Endodermal cell (in vitro differentiated cells): ENCODE measurements around the gene EYS. TPM values are rescaled to one million over a fixed set of nuclear protein-coding genes. Genes with fewer than 3 reads are reported as not detected.

Experiments used
- DNase-seq: peaks from one replicate; pipeline ENCODE4 v3.0.0-alpha.2; 2017
- H3K27ac ChIP-seq: 2 replicates; pipeline ENCODE4 v1.5.1; 2013; ENCODE audit warnings: mild to moderate bottlenecking, low read depth, low read length, moderate library complexity
- H3K27me3 ChIP-seq: 2 replicates; pipeline ENCODE4 v1.6.1; 2013; ENCODE audit warnings: mild to moderate bottlenecking, low read length, moderate library complexity; ENCODE audit not compliant: insufficient read depth, control insufficient read depth, poor library complexity, severe bottlenecking
- H3K36me3 ChIP-seq: 2 replicates; pipeline ENCODE4 v1.7.0; 2013; ENCODE audit warnings: mild to moderate bottlenecking, low read length, moderate library complexity; ENCODE audit not compliant: control insufficient read depth, insufficient read depth
- H3K4me1 ChIP-seq: one replicate; pipeline ENCODE4 v1.7.0; 2013; ENCODE audit warnings: low read length; ENCODE audit not compliant: control insufficient read depth, insufficient read depth
- H3K4me3 ChIP-seq: 2 replicates; pipeline ENCODE4 v1.5.1; 2013; ENCODE audit warnings: mild to moderate bottlenecking, low read length, moderate library complexity
- H3K9ac ChIP-seq: 2 replicates; pipeline ENCODE4 v1.6.1; 2013; ENCODE audit warnings: mild to moderate bottlenecking, low read length, moderate library complexity; ENCODE audit not compliant: poor library complexity, severe bottlenecking; ENCODE audit errors: extremely low read depth
- H3K9me3 ChIP-seq: 2 replicates; pipeline ENCODE4 v1.6.1; 2013; ENCODE audit warnings: mild to moderate bottlenecking, low read length, moderate library complexity; ENCODE audit not compliant: control insufficient read depth
- H3K27ac Mint-ChIP-seq: 2 replicates; pipeline ENCODE4 v1.8.0; 2020; ENCODE audit warnings: mixed read lengths
- H3K27me3 Mint-ChIP-seq: 2 replicates; pipeline ENCODE4 v1.8.0; 2021; ENCODE audit warnings: mild to moderate bottlenecking, mixed read lengths; ENCODE audit not compliant: insufficient read depth
- H3K36me3 Mint-ChIP-seq: 2 replicates; pipeline ENCODE4 v1.8.0; 2020; ENCODE audit warnings: low read depth, mixed read lengths
- H3K4me1 Mint-ChIP-seq: 2 replicates; pipeline ENCODE4 v1.8.0; 2020; ENCODE audit warnings: mixed read lengths
- H3K4me3 Mint-ChIP-seq: 2 replicates; pipeline ENCODE4 v1.8.0; 2020; ENCODE audit warnings: mild to moderate bottlenecking, moderate library complexity, mixed read lengths
- H3K9me3 Mint-ChIP-seq: 2 replicates; pipeline ENCODE4 v1.8.0; 2020; ENCODE audit warnings: mild to moderate bottlenecking, mixed read lengths
- CTCF ChIP-seq: fragments of 200-600 bp; sonication (generic); conservative IDR thresholded peaks from 2 replicates; pipeline ENCODE4 v1.5.0; 2021; ENCODE audit warnings: antibody characterized with exemption, mild to moderate bottlenecking
- WGBS, 2 experiments: methylation state at CpG; one replicate each; pipeline versions ENCODE4 v1.1.5 to v1.1.7; 2013; ENCODE audit warnings: missing lambda C conversion rate in 2 of 2, mixed read lengths in 1 of 2; ENCODE audit not compliant: insufficient coverage in 1 of 2, insufficient read length in 1 of 2; 5-methylcytosine and 5-hydroxymethylcytosine counted together
- total RNA-seq, 2 donors: library from RNA; stranded (reverse); fragmentation: NEBNext Ultra II Directional in 1 of 2; extraction: Animal tissue kit (Norgen Biotek cat#: 25700) in 1 of 2; gene quantifications; 2 replicates in 1 of 2; 3 replicates in 1 of 2; pipeline ENCODE4 v1.2.1, GENCODE V29; 2021

EYS gene
- total RNA-seq, 2 donors from 2014 or later = 0.31 to 0.70 TPM

GRCh38 chr6:63817492-63818050, 1889.5 kb downstream of the EYS start:
- no peaks in the 10 kb centered on the region for H3K9me3 ChIP-seq
- no peak overlapping the region for H3K27ac Mint-ChIP-seq
- TF ChIP-seq CTCF = no peak
- no peaks in the 10 kb centered on the region for H3K4me1 ChIP-seq
- no peak for DNase-seq
- no peaks in the 10 kb centered on the region for H3K9me3 Mint-ChIP-seq
- H3K36me3 Mint-ChIP-seq = no peaks in the 10 kb centered on the region
- H3K4me3 ChIP-seq = no peak overlapping the region
- no peak overlapping the region for H3K27ac ChIP-seq
- H3K4me3 Mint-ChIP-seq = no peak overlapping the region
- no peaks in the 10 kb centered on the region for H3K36me3 ChIP-seq
- H3K27me3 ChIP-seq = peaks cover 4% of the 10 kb centered on the region
- WGBS, 2 experiments = 89% methylated on average over 4 of the region's 4 CpGs; no CpG with 5 or more reads in 1 of the 2 experiments
- no peaks in the 10 kb centered on the region for H3K4me1 Mint-ChIP-seq
- H3K9ac ChIP-seq = no peak overlapping the region
- H3K27me3 Mint-ChIP-seq = peaks cover 1% of the 10 kb centered on the region

DNA sequence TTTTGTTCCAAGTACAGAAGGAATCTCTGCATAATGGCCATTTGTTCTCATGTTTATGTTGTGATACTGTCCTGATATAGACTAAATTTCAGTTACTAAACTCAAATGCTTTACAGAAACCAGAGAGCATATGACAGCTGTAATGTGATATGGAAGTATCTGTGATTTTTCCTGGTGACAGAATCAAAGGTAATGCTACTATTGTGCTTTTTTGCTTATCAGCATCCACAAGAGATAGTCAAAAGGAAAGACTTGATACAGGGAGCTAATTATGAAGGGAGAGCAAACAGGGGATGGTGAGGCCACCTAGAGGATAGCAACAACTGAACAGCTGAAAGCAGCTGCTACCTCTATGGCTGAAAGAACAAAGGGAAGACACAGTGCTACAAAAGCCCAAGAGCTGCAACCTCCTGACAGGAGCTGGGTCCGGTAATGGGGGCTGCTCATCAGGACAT, 1890.0 kb downstream of the EYS start:
- 51 to 57% methylated on average over 1 of the region's 1 CpG for WGBS, 2 experiments
- H3K27me3 Mint-ChIP-seq = peaks cover 1% of the 10 kb centered on the region
- Histone ChIP-seq H3K36me3 (no peaks in the 10 kb centered on the region), H3K4me3 (no peak overlapping the region), H3K27me3 (peaks cover 4% of the 10 kb centered on the region), H3K4me1 (no peaks in the 10 kb centered on the region), H3K27ac (no peak overlapping the region), H3K9me3 (no peaks in the 10 kb centered on the region), H3K9ac (no peak overlapping the region)
- H3K4me3 Mint-ChIP-seq = no peak overlapping the region
- H3K9me3 Mint-ChIP-seq = no peaks in the 10 kb centered on the region
- peak; percentile 72 for DNase-seq
- no peak overlapping the region for H3K27ac Mint-ChIP-seq
- TF ChIP-seq CTCF = peak; percentile 69
- H3K4me1 Mint-ChIP-seq = no peaks in the 10 kb centered on the region
- no peaks in the 10 kb centered on the region for H3K36me3 Mint-ChIP-seq

GRCh38 chr6:63816401-63816981, 1890.5 kb downstream of the EYS start:
- Mint-ChIP-seq H3K27ac (no peak overlapping the region), H3K36me3 (no peaks in the 10 kb centered on the region), H3K27me3 (peaks cover 4% of the 10 kb centered on the region), H3K4me1 (no peaks in the 10 kb centered on the region), H3K9me3 (no peaks in the 10 kb centered on the region), H3K4me3 (no peak overlapping the region)
- H3K27me3 ChIP-seq = peaks cover 4% of the 10 kb centered on the region
- no peaks in the 10 kb centered on the region for H3K36me3 ChIP-seq
- H3K27ac ChIP-seq = no peak overlapping the region
- no peak overlapping the region for H3K4me3 ChIP-seq
- no peaks in the 10 kb centered on the region for H3K9me3 ChIP-seq
- H3K4me1 ChIP-seq = no peaks in the 10 kb centered on the region
- no peak for TF ChIP-seq CTCF
- WGBS, 2 experiments = 91 to 93% methylated on average over 5 of the region's 5 CpGs
- H3K9ac ChIP-seq = no peak overlapping the region
- DNase-seq = no peak
